GM21723 (cell line): ENCODE data around the gene C1QTNF8.

Source experiments
- ATAC-seq: cut with Tn5 transposase; IDR thresholded peaks from one replicate; pipeline ENCODE4 v1.9.1; 2021; ENCODE audit warnings: mild to moderate bottlenecking, moderate library complexity; ENCODE audit not compliant: unreplicated experiment

Gene C1QTNF8

GRCh38 chr16:1127971-1128715, 32.1 kb upstream of the C1QTNF8 start:
- ATAC-seq = no peak

GRCh38 chr16:1127101-1127500, 31.1 kb upstream of the C1QTNF8 start:
- ATAC-seq = no peak

- ATAC-seq = no peak
These were observed 30.5 kb upstream of the C1QTNF8 start for GRCh38 chr16:1126586-1126985.

DNA sequence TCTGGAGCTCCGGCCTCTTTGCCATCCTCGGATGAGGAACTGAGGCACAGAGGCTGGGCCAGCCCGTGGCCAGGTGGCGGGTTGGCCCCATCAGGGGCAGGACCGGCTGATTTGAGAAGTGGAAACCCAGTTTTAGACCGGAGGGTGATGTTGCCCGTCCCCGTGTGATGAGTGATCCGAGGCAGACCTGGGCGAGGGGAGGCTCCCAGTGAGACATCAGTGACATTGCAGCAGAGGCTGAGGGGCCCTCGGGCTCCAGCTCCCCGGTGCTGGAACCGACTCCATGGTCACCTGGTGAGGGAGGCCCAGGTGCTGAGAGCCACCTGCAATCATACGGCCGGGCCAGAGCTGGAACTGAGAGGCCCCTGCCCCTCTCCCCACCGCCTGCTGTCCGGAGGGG, 30.0 kb upstream of the C1QTNF8 start:
- ATAC-seq = no peak

- ATAC-seq = no peak
These were observed 29.4 kb upstream of the C1QTNF8 start for GRCh38 chr16:1125471-1125870.

DNA sequence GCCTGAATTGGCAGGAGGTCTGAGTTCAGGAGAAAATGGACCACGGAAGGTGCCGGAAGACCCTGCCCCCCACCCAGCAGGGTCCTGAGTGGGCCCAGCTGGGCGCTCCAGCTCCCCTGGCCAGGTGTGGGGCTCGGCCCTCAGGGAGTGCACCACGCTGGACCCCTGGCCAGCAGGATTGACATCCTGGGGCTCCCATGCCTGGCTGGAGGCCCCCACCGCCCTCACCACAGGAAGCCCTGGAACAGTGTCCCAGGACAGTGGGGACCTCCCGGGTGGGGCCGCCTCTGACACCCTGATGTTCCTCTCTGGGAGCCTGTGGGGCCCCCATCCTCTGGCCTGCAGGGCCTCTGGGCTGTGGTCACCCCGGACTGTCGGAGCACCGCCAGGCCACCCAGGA, 28.8 kb upstream of the C1QTNF8 start:
- no peak for ATAC-seq

GRCh38 chr16:1124291-1124690, 28.2 kb upstream of the C1QTNF8 start:
- no peak for ATAC-seq

DNA sequence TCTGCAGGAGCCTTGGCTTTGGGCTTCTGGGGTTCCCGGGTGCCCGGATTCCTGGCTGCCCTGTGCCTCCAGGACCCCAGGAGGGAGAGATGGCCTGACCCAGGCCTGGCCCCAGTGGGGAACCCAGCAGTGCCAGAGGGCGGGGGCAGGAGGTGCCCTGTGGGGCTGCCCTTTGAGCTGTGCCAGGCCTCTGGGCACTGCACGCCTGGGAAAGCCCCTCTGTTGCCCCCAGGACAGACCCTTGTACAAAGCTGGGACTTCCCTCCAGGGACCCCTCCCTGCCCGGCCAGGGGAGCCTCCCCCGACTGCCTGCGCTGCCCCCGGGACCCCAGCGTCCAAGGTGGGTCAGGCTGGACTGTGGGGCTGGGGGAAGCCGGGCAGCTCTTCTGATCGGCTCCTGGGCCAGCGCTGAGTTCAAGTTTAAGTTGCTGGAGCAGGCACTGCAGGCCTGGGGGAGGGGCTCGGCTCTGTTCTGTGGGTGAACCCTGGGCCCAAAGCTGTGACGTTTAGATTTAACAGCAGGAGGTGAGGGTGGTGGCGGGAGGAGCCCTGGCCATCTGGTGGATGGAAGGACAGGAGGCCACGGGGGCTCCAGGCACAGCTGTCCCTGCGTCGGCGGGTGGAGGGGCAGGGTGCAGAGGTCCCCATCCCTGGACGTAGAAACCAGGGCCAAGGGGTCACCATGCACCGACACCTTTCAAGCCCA, 27.6 kb upstream of the C1QTNF8 start:
- no peak for ATAC-seq

DNA sequence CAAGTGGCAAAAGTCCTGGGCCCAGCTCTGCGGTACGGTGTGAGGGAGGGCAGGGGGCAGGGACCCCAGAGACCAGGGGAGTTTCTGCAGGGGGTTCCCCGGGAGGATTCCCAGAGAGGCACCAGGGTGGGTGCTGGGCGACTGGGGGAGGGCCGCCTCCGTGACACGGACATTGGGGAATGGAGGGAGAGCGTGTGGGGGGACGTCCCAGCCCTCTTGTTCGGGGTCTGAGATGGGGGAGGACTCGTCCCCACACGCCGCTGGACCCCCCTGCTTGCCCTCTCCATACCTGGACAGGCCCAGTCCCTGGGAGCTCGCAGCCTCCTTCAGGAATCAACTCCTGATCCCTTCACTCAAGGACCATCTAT, 26.3 kb upstream of the C1QTNF8 start:
- ATAC-seq = no peak

DNA sequence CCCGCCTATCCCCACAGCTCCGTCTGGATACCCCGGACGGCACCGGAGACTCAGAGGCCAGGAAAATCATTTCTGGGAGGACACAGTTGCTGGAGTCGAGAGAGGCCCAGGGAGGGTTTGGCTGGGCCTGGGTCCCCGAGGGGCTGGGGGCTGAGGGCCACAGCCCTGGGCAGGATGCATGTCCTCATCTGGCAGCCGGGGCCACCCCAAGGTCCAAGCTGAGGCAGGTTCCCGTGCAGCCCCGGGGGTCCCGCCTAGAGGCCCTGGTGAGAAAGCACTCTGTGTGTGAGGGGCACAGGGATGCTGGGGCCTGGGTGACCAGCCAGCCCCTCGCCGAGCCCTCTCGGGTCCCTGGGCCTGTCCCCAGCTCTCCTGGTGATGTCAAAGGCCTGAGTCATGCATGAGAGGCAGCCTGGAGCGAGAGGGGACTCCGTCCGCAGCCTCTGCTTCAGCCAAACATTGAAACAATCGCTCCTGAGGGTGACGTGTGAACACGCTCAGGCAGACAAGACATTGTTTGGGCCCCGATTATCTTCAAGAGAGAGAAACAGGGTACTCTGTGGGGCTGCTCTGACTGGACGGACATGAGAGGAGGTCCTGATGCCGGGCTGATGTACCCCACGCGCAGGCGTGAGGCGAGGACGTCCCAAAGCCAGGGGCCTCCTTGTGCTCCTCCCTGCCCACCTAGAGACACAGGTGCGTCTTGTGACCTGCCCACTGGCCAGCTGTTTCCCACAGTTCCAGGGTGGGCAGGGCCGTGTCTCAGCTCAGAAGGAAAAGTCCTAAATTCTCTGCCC, 25.8 kb upstream of the C1QTNF8 start:
- ATAC-seq = no peak

GRCh38 chr16:1121009-1121408, 25.0 kb upstream of the C1QTNF8 start:
- no peak for ATAC-seq

GRCh38 chr16:1120577-1120941, 24.5 kb upstream of the C1QTNF8 start:
- ATAC-seq = no peak

- no peak for ATAC-seq
These were observed 23.9 kb upstream of the C1QTNF8 start for GRCh38 chr16:1119766-1120576.

DNA sequence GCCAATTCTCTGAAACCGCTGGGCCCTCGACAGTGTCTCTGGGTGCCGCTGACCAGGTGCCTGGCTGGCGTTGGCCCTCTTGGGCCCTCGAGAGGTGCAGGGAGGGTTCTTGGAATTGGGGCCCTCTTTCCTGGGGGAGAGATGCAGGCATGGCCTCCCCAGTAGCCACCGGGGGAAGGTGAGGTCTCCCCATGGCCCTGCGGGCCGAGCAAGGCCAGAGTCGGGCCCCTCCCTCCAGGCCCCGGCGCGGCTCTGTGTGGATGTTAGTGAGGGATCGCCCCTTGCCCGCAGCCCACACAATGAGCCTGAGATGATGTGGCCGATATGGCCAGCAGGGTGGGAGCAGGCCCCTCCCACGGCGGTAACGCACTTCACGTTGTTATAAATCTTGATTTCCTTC, 23.1 kb upstream of the C1QTNF8 start:
- ATAC-seq = no peak

GRCh38 chr16:1117926-1118325, 21.9 kb upstream of the C1QTNF8 start:
- no peak for ATAC-seq

- ATAC-seq = no peak
These were observed 21.3 kb upstream of the C1QTNF8 start for GRCh38 chr16:1117176-1117900.

DNA sequence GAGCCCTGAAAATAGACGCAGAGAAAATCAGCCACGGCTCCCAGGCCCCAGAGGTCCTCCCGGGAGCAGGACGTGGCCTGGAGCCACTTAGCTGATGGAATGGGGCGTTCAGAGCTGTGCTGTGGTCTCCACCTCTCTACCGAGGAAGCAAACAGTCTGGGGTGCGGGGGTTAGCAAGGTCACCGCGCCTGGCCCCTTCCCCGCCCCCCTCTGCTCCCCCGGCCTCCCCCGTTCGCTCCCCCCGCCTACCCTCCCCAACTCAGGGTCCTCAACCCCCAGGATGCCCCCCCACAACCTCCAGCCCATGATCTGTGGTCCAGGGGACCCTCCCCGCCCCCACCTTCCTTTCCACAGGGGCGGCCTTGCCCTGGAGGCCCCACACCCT, 20.6 kb upstream of the C1QTNF8 start:
- no peak for ATAC-seq

- no peak for ATAC-seq
These were observed 18.0 kb upstream of the C1QTNF8 start for GRCh38 chr16:1113889-1114526.

GRCh38 chr16:1113489-1113888, 17.4 kb upstream of the C1QTNF8 start:
- no peak for ATAC-seq
